Right lobe of liver (tissue), 6 donors: ENCODE data around the gene TMEM207. TPM values are rescaled to one million over a fixed set of nuclear protein-coding genes. Genes with fewer than 3 reads are reported as not detected.

Source experiments
- ATAC-seq, 4 donors: fragments of 200-7000 bp; cut with Tn5 transposase; one replicate each; pipeline ENCODE4 v1.9.1; 2020; ENCODE audit warnings: mild to moderate bottlenecking in 4 of 4, moderate library complexity in 4 of 4
- DNase-seq, 3 donors: peaks; one replicate each; pipeline ENCODE4 v3.0.0-alpha.2; 2020
- H3K27ac ChIP-seq, 3 donors: fragments of 200-600 bp; one replicate each; pipeline ENCODE4 v1.8.0; 2022
- H3K27me3 ChIP-seq, 2 donors: fragments of 200-600 bp; one replicate each; pipeline ENCODE4 v1.8.0; 2022
- H3K36me3 ChIP-seq, 4 donors: fragments of 200-600 bp; sonication (generic) in 1 of 4; one replicate each; pipeline versions ENCODE4 v1.5.1 to v1.8.0; 2017 to 2022; ENCODE audit warnings: control low read depth in 1 of 4
- H3K4me1 ChIP-seq, 4 donors: fragments of 200-600 bp; sonication (generic) in 1 of 4; one replicate each; pipeline versions ENCODE4 v1.5.1 to v1.8.0; 2017 to 2022; ENCODE audit warnings: control low read depth in 1 of 4
- H3K4me3 ChIP-seq, 3 donors: fragments of 200-600 bp; one replicate each; pipeline ENCODE4 v1.8.0; 2022
- H3K9me3 ChIP-seq, 4 donors: fragments of 200-600 bp; sonication (generic) in 1 of 4; one replicate each; pipeline versions ENCODE4 v1.5.1 to v1.8.0; 2017 to 2022; ENCODE audit warnings: control low read depth in 1 of 4
- CTCF ChIP-seq, 4 donors: fragments of 200-600 bp in 3 of 4; fragments of 450-650 bp in 1 of 4; IDR thresholded peaks; one replicate each; pipeline versions ENCODE4 v1.5.1 to v1.8.0; 2016 to 2022; ENCODE audit warnings: antibody characterized with exemption in 4 of 4, mild to moderate bottlenecking in 2 of 4
- POLR2A ChIP-seq: fragments of 450-650 bp; IDR thresholded peaks from one replicate; pipeline ENCODE4 v1.6.1; 2017; ENCODE audit warnings: antibody characterized with exemption, mild to moderate bottlenecking
- WGBS: methylation state at CpG from one replicate; pipeline ENCODE4 v1.1.6; 2018; ENCODE audit warnings: low coverage, low lambda C conversion rate; ENCODE audit not compliant: insufficient coverage; ENCODE audit errors: missing lambda C conversion rate; 5-methylcytosine and 5-hydroxymethylcytosine counted together
- intact Hi-C, 2 donors: fragments of 100-400 bp; cut with DNase I; formaldehyde crosslinking; loops; one replicate each; pipeline versions ENCODE4 v1.11.2 to v1.14.1; 2022
- total RNA-seq, 6 experiments: library from RNA; depleted of rRNA in 2 of 6; stranded (reverse); fragments of >200 nt in 2 of 6; fragmentation: NEBNext Ultra II Directional in 3 of 6; extraction: Animal tissue kit (Norgen Biotek cat#: 25700) in 3 of 6; gene quantifications; one replicate each; pipeline versions ENCODE4 v1.1.0 to v1.2.4, GENCODE V29; 2016 to 2023
- donor health status: DM: no; HTN: yes; CAD: no.
- donor health status: DM: no; HTN: no; CAD: no.
- donor health status: DM: no; HTN: no; CAD: no.
- donor health status: DM: no; HTN: yes; CAD: no.
- donor health status: DM: no; HTN: yes; CAD: no.

Gene TMEM207
- total RNA-seq, 6 experiments from 2014 or later, result not detected

GRCh38 chr3:190456770-190457169, 7.1 kb upstream of the TMEM207 start:
- Histone ChIP-seq H3K36me3 (no peaks in the 10 kb centered on the region), H3K9me3 (no peaks in the 10 kb centered on the region), H3K4me1 (no peaks in the 10 kb centered on the region), H3K4me3 (no peak overlapping the region), H3K27ac (no peak overlapping the region), H3K27me3 (no peaks in the 10 kb centered on the region)
- DNase-seq, result no peak
- 93% methylated on average over 1 of the region's 1 CpG for WGBS
- TF ChIP-seq CTCF (IDR thresholded peaks at IDR 0.05), result no peak
- no peak for TF ChIP-seq POLR2A
- peak in 1 of 4 donors; percentile 68 for ATAC-seq
- intact Hi-C loops, result no loop called here

GRCh38 chr3:190455828-190456227, 6.1 kb upstream of the TMEM207 start:
- intact Hi-C loops, result no loop called here
- H3K27ac ChIP-seq, result no peak overlapping the region
- WGBS, result 19% methylated on average over 2 of the region's 2 CpGs

GRCh38 chr3:190448256-190448655, 1.4 kb downstream of the TMEM207 start:
- no peaks in the 10 kb centered on the region for H3K27me3 ChIP-seq
- no peaks in the 10 kb centered on the region for H3K9me3 ChIP-seq
- DNase-seq (no peak), ATAC-seq (no peak)
- TF ChIP-seq POLR2A, result no peak
- TF ChIP-seq CTCF (IDR thresholded peaks at IDR 0.05), result no peak
- intact Hi-C loops, result no loop called here
- no peak overlapping the region for H3K27ac ChIP-seq
- peaks cover 0 to 5% (median 2%) of the 10 kb centered on the region in 4 donors for H3K4me1 ChIP-seq
- H3K4me3 ChIP-seq, result no peak overlapping the region
- no peaks in the 10 kb centered on the region for H3K36me3 ChIP-seq
- 78% methylated on average over 2 of the region's 2 CpGs for WGBS

More at GRCh38 chr3:190455828-190456227, 6.1 kb upstream of the TMEM207 start:
- Histone ChIP-seq H3K27me3 (no peaks in the 10 kb centered on the region), H3K4me3 (no peak overlapping the region), H3K9me3 (no peaks in the 10 kb centered on the region), H3K36me3 (no peaks in the 10 kb centered on the region), H3K4me1 (no peaks in the 10 kb centered on the region)
- DNase-seq (no peak), ATAC-seq (peak in 1 of 4 donors; percentile 45)
- TF ChIP-seq POLR2A, result no peak
- TF ChIP-seq CTCF (IDR thresholded peaks at IDR 0.05), result no peak

GRCh38 chr3:190446573-190447279, 3.0 kb downstream of the TMEM207 start:
- TF ChIP-seq POLR2A (no peak), CTCF (IDR thresholded peaks at IDR 0.05) (no peak)
- H3K4me3 ChIP-seq, result no peak overlapping the region
- no peaks in the 10 kb centered on the region for H3K9me3 ChIP-seq
- WGBS, result 37% methylated on average over 6 of the region's 6 CpGs
- ATAC-seq, result peak; percentile 49 to 88 (median 77)
- no peak overlapping the region for H3K27ac ChIP-seq
- DNase-seq, result no peak
- peaks cover 0 to 5% (median 2%) of the 10 kb centered on the region in 4 donors for H3K4me1 ChIP-seq
- no peaks in the 10 kb centered on the region for H3K36me3 ChIP-seq
- no peaks in the 10 kb centered on the region for H3K27me3 ChIP-seq
- intact Hi-C loops, result no loop called here
